Fibroblast of lung (primary cell): Measurements from ENCODE around the gene SMPD3.

Experiments
- EZH2 ChIP-seq: IDR thresholded peaks from 2 replicates; pipeline ENCODE4 v1.5.1; 2012; ENCODE audit warnings: low read length, control low read depth, mild to moderate bottlenecking; ENCODE audit errors: missing control alignments
- TF ChIP-seq, protein P1 (sequence below), 2 donors: IDR thresholded peaks in 1 of 2; conservative IDR thresholded peaks in 1 of 2; 1 replicate in 1 of 2; 2 replicates in 1 of 2; pipeline ENCODE4 v1.5.1; 2011 to 2012; ENCODE audit warnings: low read length in 2 of 2, control low read depth in 1 of 2, inconsistent platforms in 1 of 2, low read depth in 1 of 2, mild to moderate bottlenecking in 1 of 2

- TF ChIP-seq, protein P1, sequence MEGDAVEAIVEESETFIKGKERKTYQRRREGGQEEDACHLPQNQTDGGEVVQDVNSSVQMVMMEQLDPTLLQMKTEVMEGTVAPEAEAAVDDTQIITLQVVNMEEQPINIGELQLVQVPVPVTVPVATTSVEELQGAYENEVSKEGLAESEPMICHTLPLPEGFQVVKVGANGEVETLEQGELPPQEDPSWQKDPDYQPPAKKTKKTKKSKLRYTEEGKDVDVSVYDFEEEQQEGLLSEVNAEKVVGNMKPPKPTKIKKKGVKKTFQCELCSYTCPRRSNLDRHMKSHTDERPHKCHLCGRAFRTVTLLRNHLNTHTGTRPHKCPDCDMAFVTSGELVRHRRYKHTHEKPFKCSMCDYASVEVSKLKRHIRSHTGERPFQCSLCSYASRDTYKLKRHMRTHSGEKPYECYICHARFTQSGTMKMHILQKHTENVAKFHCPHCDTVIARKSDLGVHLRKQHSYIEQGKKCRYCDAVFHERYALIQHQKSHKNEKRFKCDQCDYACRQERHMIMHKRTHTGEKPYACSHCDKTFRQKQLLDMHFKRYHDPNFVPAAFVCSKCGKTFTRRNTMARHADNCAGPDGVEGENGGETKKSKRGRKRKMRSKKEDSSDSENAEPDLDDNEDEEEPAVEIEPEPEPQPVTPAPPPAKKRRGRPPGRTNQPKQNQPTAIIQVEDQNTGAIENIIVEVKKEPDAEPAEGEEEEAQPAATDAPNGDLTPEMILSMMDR (conservative IDR thresholded peaks at IDR 0.05 in 1 of 2, IDR thresholded peaks at IDR 0.05 in 1 of 2; ENCODE audit: low read depth in 1 of 2, low read length in 2 of 2): no peak
- TF ChIP-seq EZH2: no peak
Measured at GRCh38 chr16:68422396-68422960, 25.8 kb downstream of the SMPD3 start.
